OCI-LY7 (cell line): ENCODE results near the gene ARHGAP24. TPM values are rescaled to one million over a fixed set of nuclear protein-coding genes. Genes with fewer than 3 reads are reported as not detected.

ENCODE experiments used
- BruUV-seq: library from RNA; stranded (reverse); fragments of 400-500 nt; replicated peaks from 2 replicates; lab custom pipeline; 2021; lab: Mats Ljungman, UMichigan
- CTCF ChIA-PET: fragments of 300-600 bp; sonication (Branson Sonifier 250); formaldehyde crosslinking; loops from one replicate; lab custom pipeline; 2022; ENCODE audit warnings: antibody characterized with exemption; ENCODE audit not compliant: unreplicated experiment; lab: Charles Lee
- POLR2A ChIA-PET: fragments of 300-600 bp; sonication (Branson Sonifier 250); formaldehyde crosslinking; loops from one replicate; lab custom pipeline; 2022; ENCODE audit warnings: antibody characterized with exemption; lab: Charles Lee
- DNase-seq: peaks from one replicate; pipeline ENCODE4 v3.0.0-alpha.2; 2015; ENCODE audit warnings: low spot score
- H2AFZ ChIP-seq: fragments of 200-600 bp; sonication (generic), shearing (Covaris generic); 2 replicates; pipeline ENCODE4 v1.6.1; 2014; ENCODE audit warnings: mild to moderate bottlenecking, antibody characterized with exemption, low read length, moderate library complexity
- H3K27ac ChIP-seq: fragments of 200-600 bp; sonication (generic); 2 replicates; pipeline ENCODE4 v1.5.1; 2014; ENCODE audit warnings: mixed run types, low read depth, mild to moderate bottlenecking, moderate library complexity, low read length, inconsistent platforms; ENCODE audit not compliant: poor library complexity, severe bottlenecking
- H3K36me3 ChIP-seq: fragments of 200-600 bp; sonication (generic); 2 replicates; pipeline ENCODE4 v1.6.1; 2014; ENCODE audit warnings: mild to moderate bottlenecking, antibody characterized with exemption, low read length, moderate library complexity, mixed read lengths; ENCODE audit not compliant: insufficient read depth
- H3K4me1 ChIP-seq: fragments of 200-600 bp; sonication (generic); 2 replicates; pipeline ENCODE4 v1.5.1; 2014; ENCODE audit warnings: mild to moderate bottlenecking, low read length; ENCODE audit not compliant: insufficient read depth, poor library complexity, severe bottlenecking
- H3K4me2 ChIP-seq: fragments of 200-600 bp; sonication (generic); 2 replicates; pipeline ENCODE4 v1.6.1; 2014; ENCODE audit warnings: mild to moderate bottlenecking, low read length
- H3K4me3 ChIP-seq: fragments of 200-600 bp; sonication (generic); 2 replicates; pipeline ENCODE4 v1.5.1; 2014; ENCODE audit warnings: mild to moderate bottlenecking, low read depth, low read length; ENCODE audit not compliant: poor library complexity, severe bottlenecking
- H3K79me2 ChIP-seq: fragments of 200-600 bp; sonication (generic); 2 replicates; pipeline ENCODE4 v1.6.1; 2016; ENCODE audit warnings: low read depth, mild to moderate bottlenecking, low read length, moderate library complexity, mixed read lengths; ENCODE audit not compliant: insufficient read depth
- H3K9me2 ChIP-seq: fragments of 200-600 bp; sonication (generic); 2 replicates; pipeline ENCODE4 v1.6.1; 2016; ENCODE audit warnings: mild to moderate bottlenecking, low read length, mixed read lengths; ENCODE audit not compliant: insufficient read depth
- H3K9me3 ChIP-seq: fragments of 200-600 bp; sonication (generic); 2 replicates; pipeline ENCODE4 v1.6.1; 2014; ENCODE audit warnings: mild to moderate bottlenecking, mixed run types, low read length, mixed read lengths
- H4K20me1 ChIP-seq: fragments of 200-600 bp; sonication (generic); 2 replicates; pipeline ENCODE4 v1.6.1; 2014; ENCODE audit warnings: mild to moderate bottlenecking, antibody characterized with exemption, low read length, moderate library complexity, mixed read lengths; ENCODE audit not compliant: insufficient read depth
- CTCF ChIP-seq: fragments of 200-600 bp; sonication (generic); conservative IDR thresholded peaks from 2 replicates; pipeline ENCODE4 v1.5.1; 2014; ENCODE audit warnings: mild to moderate bottlenecking, antibody characterized with exemption, low read length, moderate library complexity, mixed read lengths
- EZH2phosphoT487 ChIP-seq: fragments of 200-600 bp; sonication (generic); IDR thresholded peaks from 2 replicates; pipeline ENCODE4 v1.6.1; 2018; ENCODE audit warnings: low read depth, borderline replicate concordance, mild to moderate bottlenecking, mixed run types, antibody characterized with exemption, low read length, moderate library complexity, mixed read lengths
- intact Hi-C: fragments of 100-400 bp; cut with micrococcal nuclease; formaldehyde crosslinking; loops from one replicate; pipeline ENCODE4 v1.10.0; 2022; ENCODE audit not compliant: unreplicated experiment
- total RNA-seq, 2 experiments: library from RNA; depleted of rRNA in 1 of 2; stranded (reverse); fragments of >200 nt in 1 of 2; shearing (Covaris generic) in 1 of 2; gene quantifications; 2 replicates each; pipeline ENCODE4 v1.2.3, GENCODE V29; 2014 to 2022

The ARHGAP24 gene
- total RNA-seq, 2 experiments from 2014 or later = 0.88 to 4.4 TPM

- TF ChIP-seq EZH2phosphoT487 (no peak), CTCF (no peak)
- CTCF ChIA-PET = no interaction called here
- BruUV-seq = no TSS peak
- Histone ChIP-seq H3K4me3 (no peak overlapping the region), H4K20me1 (no peaks in the 10 kb centered on the region), H3K4me2 (no peak overlapping the region), H3K9me3 (no peaks in the 10 kb centered on the region), H3K27ac (no peak overlapping the region), H3K36me3 (no peaks in the 10 kb centered on the region), H3K4me1 (no peaks in the 10 kb centered on the region), H3K79me2 (no peaks in the 10 kb centered on the region), H2AFZ (no peak overlapping the region), H3K9me2 (no peaks in the 10 kb centered on the region)
- no peak for DNase-seq
- POLR2A ChIA-PET = interaction anchor here (1.0 to 1.1 kb wide), 2 partner anchors 13 to 16 kb away, joined by 3 read pairs; no protein-coding TSS in a partner anchor
- intact Hi-C loops = no loop called here
These were observed 139.0 kb downstream of the ARHGAP24 start for GRCh38 chr4:85613901-85614300.

GRCh38 chr4:85615952-85616351 is 141.0 kb downstream of the ARHGAP24 start:
- CTCF ChIA-PET = interaction anchor here (0.7 kb wide), 1 partner anchor 11 kb away, joined by 3 read pairs; no protein-coding TSS in a partner anchor
- DNase-seq = no peak
- no peak overlapping the region for H3K4me3 ChIP-seq
- no peaks in the 10 kb centered on the region for H4K20me1 ChIP-seq
- intact Hi-C loops = no loop called here
- no peak overlapping the region for H3K27ac ChIP-seq
- H3K36me3 ChIP-seq = no peaks in the 10 kb centered on the region
- H3K79me2 ChIP-seq = no peaks in the 10 kb centered on the region
- POLR2A ChIA-PET = interaction anchor here (0.7 to 1.7 kb wide), 8 partner anchors 9 to 144 kb away, joined by 3 to 7 read pairs (median 4); no protein-coding TSS in a partner anchor
- BruUV-seq = no TSS peak
- no peak overlapping the region for H3K4me2 ChIP-seq
- TF ChIP-seq EZH2phosphoT487 = no peak
- TF ChIP-seq CTCF = no peak
- H3K9me2 ChIP-seq = no peaks in the 10 kb centered on the region
- no peaks in the 10 kb centered on the region for H3K9me3 ChIP-seq
- no peaks in the 10 kb centered on the region for H3K4me1 ChIP-seq
- H2AFZ ChIP-seq = no peak overlapping the region

GRCh38 chr4:85617202-85617601 is 142.3 kb downstream of the ARHGAP24 start:
- ChIA-PET CTCF (no interaction called here), POLR2A (interaction anchor here (0.7 to 1.5 kb wide), 4 partner anchors 10 to 34 kb away, joined by 3 to 7 read pairs (median 4); no protein-coding TSS in a partner anchor)
- no TSS peak for BruUV-seq
- no peaks in the 10 kb centered on the region for H3K9me2 ChIP-seq
- no peaks in the 10 kb centered on the region for H3K36me3 ChIP-seq
- no peak overlapping the region for H2AFZ ChIP-seq
- no peak overlapping the region for H3K4me2 ChIP-seq
- no peak overlapping the region for H3K27ac ChIP-seq
- no peak for DNase-seq
- H3K9me3 ChIP-seq = no peaks in the 10 kb centered on the region
- H4K20me1 ChIP-seq = no peaks in the 10 kb centered on the region
- H3K4me1 ChIP-seq = no peaks in the 10 kb centered on the region
- intact Hi-C loops = no loop called here
- no peak overlapping the region for H3K4me3 ChIP-seq
- H3K79me2 ChIP-seq = no peaks in the 10 kb centered on the region
- no peak for TF ChIP-seq EZH2phosphoT487
- no peak for TF ChIP-seq CTCF
